ENCODE results near the gene INHBE.

INHBE gene

GRCh38 chr12:57460841-57461275, 5.8 kb downstream of the INHBE start:
- no peak for DNase-seq (ENCODE audit: low read depth in 2 of 3, low spot score in 1 of 3)

- DNase-seq (ENCODE audit: low read depth in 2 of 3, low spot score in 1 of 3), result no peak
These were observed 6.3 kb downstream of the INHBE start for GRCh38 chr12:57461276-57461916.

- DNase-seq (ENCODE audit: low read depth in 2 of 3, low spot score in 1 of 3), result no peak
These were observed 6.8 kb downstream of the INHBE start for GRCh38 chr12:57461917-57462250.

- peak; percentile 85 to 90 (median 88) for DNase-seq (ENCODE audit: low read depth in 2 of 3, low spot score in 1 of 3)
These were observed 7.3 kb downstream of the INHBE start for GRCh38 chr12:57462251-57462911.

GRCh38 chr12:57462912-57463253, 7.8 kb downstream of the INHBE start:
- no peak for DNase-seq (ENCODE audit: low read depth in 2 of 3, low spot score in 1 of 3)

- DNase-seq (ENCODE audit: low read depth in 2 of 3, low spot score in 1 of 3), result no peak
These were observed 9.5 kb downstream of the INHBE start for GRCh38 chr12:57464569-57464968.

- no peak for DNase-seq (ENCODE audit: low read depth in 2 of 3, low spot score in 1 of 3)
These were observed 10.1 kb downstream of the INHBE start for GRCh38 chr12:57465030-57465746.

- DNase-seq (ENCODE audit: low read depth in 2 of 3, low spot score in 1 of 3), result no peak
These were observed 10.8 kb downstream of the INHBE start for GRCh38 chr12:57465747-57466505.

- DNase-seq (ENCODE audit: low read depth in 2 of 3, low spot score in 1 of 3), result no peak
These were observed 12.2 kb downstream of the INHBE start for GRCh38 chr12:57467212-57467874.

- no peak for DNase-seq (ENCODE audit: low read depth in 2 of 3, low spot score in 1 of 3)
These were observed 12.8 kb downstream of the INHBE start for GRCh38 chr12:57467915-57468314.

GRCh38 chr12:57469296-57470164, 14.4 kb downstream of the INHBE start:
- DNase-seq (ENCODE audit: low read depth in 2 of 3, low spot score in 1 of 3), result no peak

GRCh38 chr12:57470286-57470969, 15.3 kb downstream of the INHBE start:
- DNase-seq (ENCODE audit: low read depth in 2 of 3, low spot score in 1 of 3), result no peak

GRCh38 chr12:57470970-57471656, 16.0 kb downstream of the INHBE start:
- DNase-seq (ENCODE audit: low read depth in 2 of 3, low spot score in 1 of 3), result no peak

- DNase-seq (ENCODE audit: low read depth in 2 of 3, low spot score in 1 of 3), result no peak
These were observed 16.6 kb downstream of the INHBE start for GRCh38 chr12:57471661-57472060.

- DNase-seq (ENCODE audit: low read depth in 2 of 3, low spot score in 1 of 3), result no peak
These were observed 17.3 kb downstream of the INHBE start for GRCh38 chr12:57472391-57472790.

- DNase-seq (ENCODE audit: low read depth in 2 of 3, low spot score in 1 of 3), result no peak
These were observed 18.3 kb downstream of the INHBE start for GRCh38 chr12:57473392-57473791.

- DNase-seq (ENCODE audit: low read depth in 2 of 3, low spot score in 1 of 3), result no peak
These were observed 18.8 kb downstream of the INHBE start for GRCh38 chr12:57473886-57474285.

GRCh38 chr12:57474430-57474829, 19.3 kb downstream of the INHBE start:
- DNase-seq (ENCODE audit: low read depth in 2 of 3, low spot score in 1 of 3), result no peak

- no peak for DNase-seq (ENCODE audit: low read depth in 2 of 3, low spot score in 1 of 3)
These were observed 19.8 kb downstream of the INHBE start for GRCh38 chr12:57474862-57475261.

All from stimulated activated CD4-positive, alpha-beta T cell treated with anti-CD3 and anti-CD28 coated beads, Interleukin-12 subunit alpha, Interleukin-12 subunit beta, amount 100 ng/mL, for 48 hours (primary cell).